GM19025 (cell line): ENCODE measurements around the gene IQGAP2.

Experiments
- ATAC-seq: cut with Tn5 transposase; IDR thresholded peaks from one replicate; pipeline ENCODE4 v1.9.1; 2021; ENCODE audit warnings: mild to moderate bottlenecking, low read depth, moderate library complexity; ENCODE audit not compliant: unreplicated experiment

Gene IQGAP2

GRCh38 chr5:76757049-76757448 is 354.0 kb downstream of the IQGAP2 start:
- no peak for ATAC-seq
